GM18505 (cell line): ENCODE measurements around the gene GUK1.

ENCODE experiments used
- ATAC-seq: cut with Tn5 transposase; IDR thresholded peaks from one replicate; pipeline ENCODE4 v1.9.1; 2021; ENCODE audit not compliant: unreplicated experiment
- POLR2A ChIP-seq: IDR thresholded peaks from 4 replicates; pipeline ENCODE4 v1.6.1; 2011; ENCODE audit warnings: borderline replicate concordance; ENCODE audit not compliant: insufficient read depth, insufficient read length; ENCODE audit errors: extremely low read depth

Gene GUK1

DNA sequence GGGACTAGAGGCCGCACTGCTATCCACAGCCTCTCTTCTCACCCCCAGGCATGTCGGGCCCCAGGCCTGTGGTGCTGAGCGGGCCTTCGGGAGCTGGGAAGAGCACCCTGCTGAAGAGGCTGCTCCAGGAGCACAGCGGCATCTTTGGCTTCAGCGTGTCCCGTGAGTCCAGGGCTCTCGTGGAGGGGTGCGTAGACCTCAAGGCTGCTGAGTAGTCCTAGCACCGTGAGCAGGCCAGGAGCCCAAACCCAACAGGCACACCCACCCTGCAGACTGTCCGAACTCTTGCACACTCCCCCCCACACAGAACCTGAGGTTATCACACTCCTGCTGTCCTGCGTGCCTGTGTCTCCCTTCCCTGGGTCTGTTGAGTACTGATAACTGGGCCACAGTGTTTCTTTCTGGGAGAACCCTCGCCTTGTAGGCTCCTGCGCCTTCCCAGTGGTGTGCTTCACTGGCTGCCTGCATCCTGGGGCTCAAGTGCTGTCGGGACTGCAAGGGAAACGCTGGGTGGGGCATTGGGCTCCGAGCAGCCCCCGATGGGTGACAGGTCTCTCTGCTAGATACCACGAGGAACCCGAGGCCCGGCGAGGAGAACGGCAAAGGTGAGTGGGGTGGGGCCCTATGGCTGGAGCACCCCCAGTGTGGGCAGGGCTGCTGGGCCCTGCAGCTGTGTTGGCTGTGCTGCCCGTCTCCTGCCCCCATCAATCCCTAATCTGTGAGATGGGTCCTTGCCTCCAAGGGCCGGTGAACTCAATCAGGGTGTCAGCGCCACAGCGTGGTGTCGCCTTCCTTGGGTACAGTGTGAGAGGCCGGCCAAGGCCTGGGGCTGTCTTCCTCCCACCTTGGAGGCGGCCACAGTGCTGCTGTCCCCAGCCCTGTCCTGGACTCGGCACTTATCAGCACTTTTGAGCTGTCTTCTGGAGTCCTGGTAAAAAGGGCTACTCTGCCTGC lies 5.7 kb downstream of the GUK1 start:
- no peak for ATAC-seq
- no peak for TF ChIP-seq POLR2A

DNA sequence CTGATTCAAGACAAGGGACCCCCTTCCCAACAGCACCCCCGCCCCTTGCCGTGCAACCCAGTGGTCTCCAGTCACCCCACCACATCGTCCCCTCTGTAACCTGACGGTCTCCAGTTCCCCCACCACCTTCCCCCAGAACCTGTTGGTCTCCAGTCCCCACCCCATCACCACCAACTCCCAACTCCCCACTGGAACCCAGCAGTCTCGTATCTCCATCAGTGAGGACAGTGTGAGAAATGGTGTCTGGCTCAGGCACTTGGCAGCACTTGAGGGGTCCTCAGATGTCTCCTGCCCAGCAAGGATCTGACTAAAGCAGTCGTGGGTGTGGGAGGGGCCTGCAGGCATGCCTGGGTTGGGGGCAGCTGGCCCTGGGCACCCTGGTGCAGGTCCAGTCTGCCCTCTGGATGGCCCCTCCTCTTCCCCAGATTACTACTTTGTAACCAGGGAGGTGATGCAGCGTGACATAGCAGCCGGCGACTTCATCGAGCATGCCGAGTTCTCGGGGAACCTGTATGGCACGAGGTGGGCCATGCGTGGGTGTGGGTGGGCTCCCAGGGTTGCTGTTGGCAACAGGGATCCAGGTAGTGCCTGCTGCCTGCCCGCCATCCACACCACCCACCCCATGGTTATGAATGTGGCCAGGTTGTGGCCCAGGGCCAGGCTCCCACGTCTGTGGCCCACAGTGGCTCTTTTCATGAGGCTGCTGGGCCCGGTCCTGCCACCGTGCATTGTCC lies 6.5 kb downstream of the GUK1 start:
- no peak for ATAC-seq
- no peak for TF ChIP-seq POLR2A

DNA sequence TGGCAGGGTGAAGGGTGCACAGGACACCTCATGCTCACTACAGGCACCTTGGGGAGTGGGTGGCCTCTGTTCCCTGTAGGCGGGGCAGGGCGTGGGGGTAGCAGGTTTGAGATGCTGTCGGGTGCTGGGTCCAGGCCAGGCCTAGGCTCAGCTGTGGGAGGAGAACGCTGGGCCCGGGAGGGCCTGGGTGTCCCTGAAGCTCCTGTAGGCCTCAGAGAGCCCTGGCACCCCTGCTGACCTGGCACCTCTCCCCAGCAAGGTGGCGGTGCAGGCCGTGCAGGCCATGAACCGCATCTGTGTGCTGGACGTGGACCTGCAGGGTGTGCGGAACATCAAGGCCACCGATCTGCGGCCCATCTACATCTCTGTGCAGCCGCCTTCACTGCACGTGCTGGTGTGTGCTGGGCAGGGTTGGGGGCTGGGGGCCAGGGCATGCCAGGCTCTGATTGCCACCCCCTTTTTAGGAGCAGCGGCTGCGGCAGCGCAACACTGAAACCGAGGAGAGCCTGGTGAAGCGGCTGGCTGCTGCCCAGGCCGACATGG lies 7.1 kb downstream of the GUK1 start:
- no peak for TF ChIP-seq POLR2A
- no peak for ATAC-seq

DNA sequence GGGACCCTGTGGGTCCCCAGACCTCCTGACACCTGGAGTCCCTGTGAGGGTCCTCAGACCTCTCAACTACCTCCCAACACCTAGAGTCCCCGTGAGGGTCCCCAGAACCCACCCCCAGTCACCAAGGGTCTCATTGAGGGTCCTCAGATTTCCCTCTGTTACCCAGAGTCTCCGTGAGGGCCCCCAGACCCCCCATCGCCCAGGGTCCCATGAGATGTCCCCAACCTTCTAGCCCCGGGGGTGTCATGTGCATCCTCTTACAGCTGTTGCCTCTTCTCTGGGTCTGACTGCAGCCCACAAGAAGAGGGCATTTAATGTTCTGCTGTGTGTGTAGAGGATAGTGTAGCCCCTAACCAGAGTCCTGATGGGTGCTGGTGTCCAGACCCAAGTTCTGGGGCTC lies 7.7 kb downstream of the GUK1 start:
- no peak for TF ChIP-seq POLR2A
- ATAC-seq, result no peak

DNA sequence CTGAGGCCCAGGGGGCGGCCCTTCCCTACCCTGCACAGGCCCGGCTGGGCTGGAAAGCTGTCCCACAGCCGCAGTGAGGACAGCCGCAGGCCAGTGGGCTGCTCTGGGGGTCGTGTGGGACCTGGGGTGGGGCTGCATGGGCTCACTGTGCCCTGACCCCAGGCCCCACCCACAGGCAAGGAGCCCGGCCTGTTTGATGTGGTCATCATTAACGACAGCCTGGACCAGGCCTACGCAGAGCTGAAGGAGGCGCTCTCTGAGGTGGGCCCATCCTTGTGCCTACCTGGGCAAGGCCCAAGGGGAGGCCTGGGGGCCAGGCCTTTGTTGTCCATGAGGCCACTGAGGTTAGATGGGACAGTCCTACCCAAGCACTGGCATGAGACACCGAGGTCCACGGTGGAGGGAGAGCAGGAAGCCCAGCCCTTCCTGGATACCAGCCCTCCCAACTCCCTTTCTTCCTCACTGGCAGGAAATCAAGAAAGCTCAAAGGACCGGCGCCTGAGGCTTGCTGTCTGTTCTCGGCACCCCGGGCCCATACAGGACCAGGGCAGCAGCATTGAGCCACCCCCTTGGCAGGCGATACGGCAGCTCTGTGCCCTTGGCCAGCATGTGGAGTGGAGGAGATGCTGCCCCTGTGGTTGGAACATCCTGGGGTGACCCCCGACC lies 8.2 kb downstream of the GUK1 start:
- ATAC-seq, result no peak
- TF ChIP-seq POLR2A, result no peak

DNA sequence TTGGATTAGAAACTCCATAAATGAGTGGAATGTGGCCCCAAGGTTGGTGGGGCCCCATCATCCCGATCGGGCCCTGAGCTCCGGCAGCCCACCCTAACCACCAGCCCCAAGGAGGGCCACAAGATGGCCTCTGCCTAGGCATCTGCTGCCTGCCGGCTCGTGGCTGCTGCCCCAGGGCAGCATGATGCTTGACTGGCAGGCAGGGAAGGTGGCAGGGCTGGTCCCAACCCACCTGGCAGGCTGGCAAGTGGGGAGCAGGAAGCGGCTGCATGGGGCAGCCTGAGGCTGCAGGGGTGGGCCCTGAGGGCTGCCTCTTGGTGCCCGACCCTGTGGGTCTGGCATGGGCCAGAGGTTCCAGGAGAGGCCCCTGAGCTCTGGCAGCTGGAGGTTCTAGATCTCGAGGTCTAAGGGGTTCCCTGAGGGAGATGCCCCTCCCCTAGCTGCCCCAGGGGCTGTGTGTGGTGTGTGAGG lies 8.9 kb downstream of the GUK1 start:
- no peak for TF ChIP-seq POLR2A
- ATAC-seq, result no peak

DNA sequence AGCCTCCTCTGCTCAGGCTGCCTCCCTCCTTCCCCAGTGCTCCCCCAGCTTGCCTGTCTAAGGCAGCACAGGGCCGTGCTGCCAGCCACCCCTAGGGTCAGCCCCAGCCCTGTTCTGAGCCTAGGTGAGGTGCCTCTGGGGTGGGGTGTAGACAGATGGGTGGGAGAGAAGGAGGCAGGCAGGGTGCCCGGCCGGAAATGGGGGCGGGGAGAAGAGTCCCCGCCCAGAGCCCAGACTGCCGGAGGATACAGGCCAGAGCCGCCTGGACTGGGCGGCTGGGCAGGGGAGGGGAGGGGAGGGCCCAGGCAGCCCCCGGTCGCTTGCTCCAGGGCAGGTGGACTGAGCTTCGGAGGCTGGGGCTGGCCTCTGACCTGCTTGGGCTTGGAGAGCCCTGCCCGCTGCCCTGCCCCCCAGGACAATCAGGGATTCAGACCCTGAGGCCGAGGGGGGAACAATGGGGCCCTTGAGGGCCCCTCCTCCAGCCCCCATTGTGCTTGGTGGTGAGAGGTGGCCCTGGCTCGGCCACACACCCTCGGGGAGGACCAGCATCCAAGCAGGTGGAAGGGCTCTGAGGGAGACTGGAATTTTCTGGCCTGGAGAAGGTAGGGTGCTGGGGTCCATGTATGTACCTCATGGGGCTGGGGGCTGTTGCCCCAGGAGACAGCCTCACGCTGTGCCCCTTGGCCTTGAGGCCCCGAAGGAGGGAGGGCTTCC lies 9.5 kb downstream of the GUK1 start, which contains the start of gene GJC2:
Gene GJC2, plus strand, starts transcription at position 525 of the 714 bp plus-strand sequence. CDS start 7,829 bp downstream, outside the sequence.
- no peak for ATAC-seq
- no peak for TF ChIP-seq POLR2A

DNA sequence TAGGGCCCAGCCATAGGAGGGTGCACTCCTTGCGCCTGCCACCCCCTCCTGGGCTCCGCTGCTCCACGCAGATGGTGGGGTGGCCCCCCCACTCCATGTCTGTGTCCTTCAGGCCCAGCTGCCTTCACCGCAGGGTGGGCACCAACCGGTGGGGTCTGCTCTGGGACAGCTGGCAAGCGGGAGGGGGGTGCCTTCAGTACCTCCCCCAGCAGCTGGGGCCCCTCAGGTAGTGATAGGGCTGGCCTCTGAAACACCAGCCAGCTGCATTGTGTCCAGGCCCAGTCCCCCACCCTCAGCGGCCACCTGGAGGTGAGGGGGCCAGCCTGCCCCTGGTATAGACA lies 10.0 kb downstream of the GUK1 start:
- ATAC-seq, result no peak
- TF ChIP-seq POLR2A, result no peak

DNA sequence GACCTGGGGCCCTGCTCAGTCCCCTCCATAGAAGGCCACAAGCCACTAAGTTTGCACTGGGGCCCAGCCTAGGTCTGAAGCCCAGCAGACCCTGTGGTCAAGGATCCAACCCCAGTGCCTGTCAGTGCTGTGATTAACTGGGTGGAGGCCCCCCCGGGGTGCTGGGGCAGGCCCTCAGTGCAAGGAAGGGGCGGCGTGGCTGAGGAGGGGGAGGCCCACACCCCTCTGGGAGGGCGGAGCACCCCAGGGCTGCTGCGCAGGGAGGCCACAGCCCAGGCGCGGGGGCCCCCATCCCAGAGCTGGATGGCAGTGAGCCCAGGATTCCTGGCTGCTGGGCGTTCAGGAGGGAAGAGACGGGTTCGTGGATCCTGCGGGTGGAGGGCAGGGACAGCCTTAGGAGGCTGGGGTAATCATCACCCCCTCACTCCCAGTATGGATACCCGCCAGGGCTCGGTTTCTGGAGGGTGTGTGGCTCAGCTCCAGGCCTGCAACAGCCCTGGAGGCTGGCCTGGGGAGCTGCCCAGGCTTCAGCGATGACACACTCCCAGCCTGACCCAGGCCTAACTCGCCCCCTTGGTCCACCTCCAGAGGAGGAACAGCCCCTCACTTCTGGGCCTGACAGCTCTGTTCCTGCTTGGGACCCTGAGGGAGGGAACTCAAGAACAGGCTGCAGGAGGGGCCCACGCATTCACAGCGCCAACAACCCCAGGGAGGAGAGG lies 10.5 kb downstream of the GUK1 start:
- ATAC-seq, result no peak
- no peak for TF ChIP-seq POLR2A

DNA sequence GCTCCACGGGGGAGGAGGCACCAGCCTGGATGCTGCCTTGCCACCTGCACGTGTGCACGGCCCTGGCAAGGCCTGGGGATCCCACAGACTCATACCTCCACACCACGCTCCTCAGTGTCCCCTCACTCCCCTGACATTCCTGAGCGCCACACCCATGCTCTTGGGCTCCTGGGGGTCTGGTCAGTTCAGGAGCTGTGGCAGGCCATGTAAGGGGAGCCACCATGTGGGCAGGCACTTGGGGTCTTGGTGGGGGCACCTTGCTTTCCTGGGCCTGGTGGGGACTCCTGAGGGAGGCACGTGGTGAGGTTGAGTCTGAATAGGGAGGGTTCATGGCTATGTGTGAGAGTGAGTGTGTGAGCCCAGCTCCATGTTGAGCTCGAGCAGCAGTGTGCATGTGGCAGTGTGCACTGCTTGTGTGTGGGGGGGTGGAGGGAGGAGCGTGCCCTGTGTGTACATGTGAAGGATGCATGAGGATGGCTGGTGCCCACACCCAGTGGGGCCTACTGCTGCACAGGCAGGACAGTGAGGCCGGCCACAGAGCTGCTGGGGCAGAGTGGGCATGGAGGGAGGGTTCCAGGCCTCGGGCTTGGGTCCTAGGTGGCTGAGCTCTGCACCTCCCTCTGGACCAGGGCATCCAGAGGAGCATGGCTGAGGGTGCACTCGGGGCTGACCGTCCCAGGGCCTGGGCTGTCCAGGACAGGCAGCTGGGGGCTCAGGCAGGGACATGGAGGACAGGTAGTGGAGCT lies 11.3 kb downstream of the GUK1 start:
- no peak for TF ChIP-seq POLR2A
- ATAC-seq, result no peak
